GM18511 (cell line): ENCODE measurements around the gene APLP2.
"Not testable (repeated sequence)": the region's sequence is repeated elsewhere in the genome, so short reads cannot be mapped to it uniquely, and the experiment has no call there.

Source experiments
- ATAC-seq: cut with Tn5 transposase; IDR thresholded peaks from one replicate; pipeline ENCODE4 v1.9.1; 2021; ENCODE audit warnings: mild to moderate bottlenecking, moderate library complexity; ENCODE audit not compliant: unreplicated experiment

APLP2 gene

DNA sequence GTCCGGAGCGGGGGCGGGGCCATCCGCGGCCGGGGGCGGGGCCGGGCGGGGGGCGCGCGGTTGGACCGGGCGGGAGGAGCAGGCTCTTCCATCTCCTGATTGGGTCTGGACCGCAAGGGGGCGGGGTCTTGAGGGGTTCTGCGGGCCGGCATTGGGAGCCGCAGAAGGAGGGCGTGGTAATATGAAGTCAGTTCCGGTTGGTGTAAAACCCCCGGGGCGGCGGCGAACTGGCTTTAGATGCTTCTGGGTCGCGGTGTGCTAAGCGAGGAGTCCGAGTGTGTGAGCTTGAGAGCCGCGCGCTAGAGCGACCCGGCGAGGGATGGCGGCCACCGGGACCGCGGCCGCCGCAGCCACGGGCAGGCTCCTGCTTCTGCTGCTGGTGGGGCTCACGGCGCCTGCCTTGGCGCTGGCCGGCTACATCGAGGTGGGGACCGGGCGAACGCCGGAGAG, at the start of gene APLP2:
Gene APLP2 (plus strand): TSS at position 236 of the 450 bp plus-strand sequence. CDS start 84 bp downstream, at position 320.
- peak; percentile 96 for ATAC-seq

DNA sequence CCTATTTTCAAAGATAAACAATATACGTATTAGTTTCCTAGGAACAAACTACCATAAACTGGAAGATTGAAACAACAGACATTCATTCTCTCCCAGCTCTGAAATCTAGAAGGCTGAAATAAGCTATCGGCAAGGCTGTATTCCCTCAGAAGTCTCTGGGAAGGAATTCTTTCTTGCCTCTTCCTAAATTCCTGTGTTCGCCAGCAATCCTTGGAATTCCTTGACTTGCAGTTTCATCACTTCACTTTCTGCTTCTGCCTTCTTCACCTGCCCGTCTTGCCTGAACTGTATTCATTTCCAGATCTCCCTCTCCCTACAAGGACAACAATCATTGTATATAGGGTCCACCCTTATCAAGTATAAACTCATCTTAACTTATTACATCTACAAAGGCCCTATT, 49.4 kb upstream of the APLP2 start:
- no peak for ATAC-seq

DNA sequence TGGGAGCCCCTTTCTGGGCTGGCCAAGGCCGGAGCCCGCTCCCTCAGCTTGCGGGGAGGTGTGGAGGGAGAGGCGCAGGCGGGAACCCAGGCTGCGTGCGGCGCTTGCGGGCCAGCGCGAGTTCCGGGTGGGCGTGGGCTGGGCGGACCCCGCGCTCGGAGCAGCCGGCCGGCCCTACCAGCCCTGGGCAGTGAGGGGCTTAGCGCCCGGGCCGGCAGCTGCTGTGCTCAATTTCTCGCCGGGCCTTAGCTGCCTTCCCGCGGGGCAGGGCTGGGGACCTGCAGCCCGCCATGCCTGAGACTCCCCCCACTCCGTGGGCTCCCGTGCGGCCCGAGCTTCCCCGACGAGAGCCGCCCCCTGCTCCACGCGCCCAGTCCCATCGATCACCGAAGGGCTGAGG, 48.1 kb upstream of the APLP2 start:
- not testable (repeated sequence) for ATAC-seq

GRCh38 chr11:130022799-130023198, 46.9 kb upstream of the APLP2 start:
- ATAC-seq = peak; percentile 35

DNA sequence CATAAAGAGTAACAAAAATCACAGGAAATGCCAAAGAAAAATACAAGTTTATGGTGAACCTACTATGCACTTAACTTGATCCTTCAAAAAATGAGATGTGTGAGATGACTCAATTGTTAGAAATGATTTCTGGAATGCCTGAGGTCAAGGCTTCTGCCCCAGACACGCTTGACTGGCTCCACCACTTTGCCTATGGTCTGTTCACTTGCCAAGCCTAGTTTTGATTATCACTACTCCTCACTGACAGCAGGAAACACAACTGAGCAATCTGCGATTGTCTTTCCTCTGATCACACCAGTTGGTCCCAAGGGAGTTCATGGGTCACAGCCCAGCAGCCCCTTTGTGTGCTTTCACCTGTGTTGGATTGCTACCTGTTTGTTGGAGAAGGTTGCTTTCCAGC, 46.5 kb upstream of the APLP2 start:
- peak; percentile 95 for ATAC-seq

- ATAC-seq = no peak
Observed at GRCh38 chr11:130024361-130024760, 45.3 kb upstream of the APLP2 start.

DNA sequence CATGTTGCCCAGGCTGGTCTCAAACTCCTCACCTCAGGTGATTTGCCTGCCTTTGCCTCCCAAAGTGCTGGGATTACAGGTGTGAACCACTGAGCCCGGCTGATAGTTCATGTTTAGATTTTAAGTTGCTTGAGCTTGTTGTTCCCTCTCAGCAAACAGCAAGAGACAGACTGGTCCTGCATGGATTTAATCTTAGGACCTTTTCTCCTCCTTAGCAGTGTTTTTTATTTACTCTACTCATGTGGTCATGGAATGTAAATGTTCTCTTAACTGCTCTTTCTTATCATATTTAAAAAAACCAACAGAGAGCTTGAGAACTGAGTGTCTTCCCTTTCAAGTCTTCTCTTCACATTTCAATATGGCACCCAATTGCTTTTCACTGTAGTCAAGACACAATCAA, 44.3 kb upstream of the APLP2 start:
- no peak for ATAC-seq

GRCh38 chr11:130029137-130029536, 40.6 kb upstream of the APLP2 start:
- ATAC-seq = peak; percentile 50

GRCh38 chr11:130031056-130031455, 38.6 kb upstream of the APLP2 start:
- ATAC-seq = no peak

- ATAC-seq = no peak
Observed at GRCh38 chr11:130031945-130032344, 37.7 kb upstream of the APLP2 start.

DNA sequence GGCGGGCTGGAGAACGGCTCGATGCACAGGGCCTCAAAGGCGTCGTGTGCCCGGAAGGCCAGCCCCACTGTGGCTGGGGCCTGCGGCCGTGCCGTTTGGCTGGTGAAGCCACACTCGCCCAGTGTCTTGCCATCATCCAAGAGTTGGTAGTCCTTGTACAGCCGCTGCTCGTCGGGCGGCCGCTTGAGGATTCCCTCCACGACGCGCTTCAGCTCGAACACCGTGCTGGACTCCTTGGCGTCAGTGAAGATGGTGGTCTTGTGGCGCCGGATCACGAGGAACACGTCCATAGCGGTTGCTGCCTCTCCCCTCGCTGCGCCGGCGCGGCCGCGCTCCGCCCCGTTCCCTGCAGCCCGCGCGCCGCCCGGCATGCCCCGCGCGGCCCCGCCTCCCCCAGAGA, 36.8 kb upstream of the APLP2 start:
- ATAC-seq = no peak

DNA sequence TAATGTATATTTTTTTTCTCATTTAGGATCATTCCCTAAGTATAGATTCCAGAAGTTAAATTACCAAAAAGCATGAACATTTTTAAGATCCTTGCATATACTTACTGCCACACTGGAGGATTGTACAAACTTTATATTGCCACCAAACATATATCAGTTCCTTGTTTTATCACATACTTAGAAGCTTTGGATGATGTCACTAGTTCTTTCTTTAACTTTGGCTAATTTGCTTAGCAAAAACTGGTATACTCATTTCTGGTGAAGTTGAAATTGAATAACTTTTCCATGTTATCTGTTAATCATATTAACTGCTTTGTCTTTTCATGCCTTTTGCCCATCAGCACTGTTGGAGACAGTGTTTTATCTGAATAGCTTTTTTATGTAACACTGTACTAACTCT, 35.5 kb upstream of the APLP2 start:
- no peak for ATAC-seq

GRCh38 chr11:130037058-130037457, 32.6 kb upstream of the APLP2 start:
- ATAC-seq = peak; percentile 54

DNA sequence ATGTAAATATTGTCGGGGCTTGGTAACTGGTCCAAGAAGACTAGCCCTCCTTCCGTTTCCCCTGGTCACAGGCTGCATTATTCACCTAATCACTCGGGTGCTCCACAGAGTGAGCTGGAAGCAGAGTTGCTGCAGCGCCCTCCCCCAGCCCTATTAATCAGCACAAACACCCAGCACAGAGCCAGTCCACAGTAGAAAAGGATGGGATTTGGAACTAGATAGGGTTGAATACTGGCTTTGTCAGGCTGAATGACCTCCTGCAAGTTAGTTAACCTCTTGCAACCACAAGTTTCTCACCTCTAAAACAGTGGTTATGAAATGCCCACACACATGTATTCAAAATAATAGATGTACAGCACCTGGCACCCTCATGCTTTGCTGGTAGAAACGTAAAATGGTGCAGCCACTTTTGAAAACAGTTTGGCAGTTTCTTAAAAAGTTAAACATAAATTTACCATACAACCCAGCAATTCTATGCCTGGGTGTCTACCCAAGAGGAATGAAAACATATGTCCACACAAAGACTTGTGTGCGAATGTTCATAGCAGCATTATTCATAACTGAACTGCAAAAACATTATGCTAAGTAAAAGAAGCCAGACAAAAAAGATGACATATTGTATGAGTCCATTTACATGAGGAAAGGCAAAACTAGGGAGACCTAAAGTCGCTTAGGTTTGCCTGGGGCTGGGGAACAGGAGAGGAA, 31.7 kb upstream of the APLP2 start:
- ATAC-seq = no peak

DNA sequence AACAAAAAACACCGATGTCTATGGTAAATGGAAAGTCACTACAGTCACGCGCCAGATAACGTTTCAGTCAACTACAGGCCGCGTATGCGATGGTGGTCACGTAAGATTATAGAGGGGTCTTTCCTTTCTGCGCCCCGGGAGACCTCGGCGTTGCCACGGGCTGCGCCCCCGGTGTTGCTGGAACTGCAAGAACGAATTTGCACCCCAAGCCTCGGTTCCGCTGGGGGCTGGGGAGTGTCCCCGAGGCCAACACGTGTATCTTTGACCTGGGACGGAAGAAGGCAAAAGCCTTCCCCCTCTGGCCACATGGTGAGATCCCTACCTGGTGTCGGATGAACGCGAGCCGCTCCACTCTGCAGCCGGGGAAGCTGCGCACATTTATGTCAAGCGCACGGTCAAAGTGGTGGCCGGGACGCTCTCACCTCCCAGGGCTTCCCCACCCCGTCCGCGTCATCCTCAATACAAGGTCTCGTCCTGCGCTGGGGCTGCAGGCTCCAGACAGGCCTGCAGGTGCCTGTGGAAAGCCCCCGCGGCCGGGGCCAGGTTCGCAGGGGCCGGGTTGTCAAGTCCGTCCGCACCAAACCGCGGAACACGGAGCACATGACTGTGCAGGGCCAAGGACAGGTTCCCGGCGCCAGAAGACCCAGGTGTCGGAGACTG, 29.3 kb upstream of the APLP2 start:
- no peak for ATAC-seq

- no peak for ATAC-seq
Observed at GRCh38 chr11:130042093-130042591, 27.6 kb upstream of the APLP2 start.

- ATAC-seq = no peak
Observed at GRCh38 chr11:130043575-130043974, 26.1 kb upstream of the APLP2 start.

DNA sequence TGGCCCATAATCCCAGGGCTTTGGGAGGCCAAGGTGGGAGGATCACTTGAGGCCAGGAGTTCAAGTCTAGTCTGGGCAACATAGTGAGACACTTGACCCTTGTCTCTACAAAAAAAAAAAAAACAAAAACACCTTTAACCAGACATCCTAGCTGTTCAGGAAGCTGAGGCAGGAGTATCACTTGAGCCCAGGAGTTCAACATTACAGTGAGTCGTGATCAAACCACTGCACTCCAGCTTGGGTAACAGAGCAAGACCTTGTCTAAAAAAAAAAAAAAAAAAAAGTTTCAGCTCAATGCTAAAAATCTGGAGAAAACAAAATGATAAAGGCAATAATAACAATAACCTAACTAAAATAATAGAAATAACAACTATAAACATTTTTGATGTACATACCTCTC, 22.6 kb upstream of the APLP2 start:
- ATAC-seq = no peak

GRCh38 chr11:130049328-130049771, 20.3 kb upstream of the APLP2 start:
- no peak for ATAC-seq

DNA sequence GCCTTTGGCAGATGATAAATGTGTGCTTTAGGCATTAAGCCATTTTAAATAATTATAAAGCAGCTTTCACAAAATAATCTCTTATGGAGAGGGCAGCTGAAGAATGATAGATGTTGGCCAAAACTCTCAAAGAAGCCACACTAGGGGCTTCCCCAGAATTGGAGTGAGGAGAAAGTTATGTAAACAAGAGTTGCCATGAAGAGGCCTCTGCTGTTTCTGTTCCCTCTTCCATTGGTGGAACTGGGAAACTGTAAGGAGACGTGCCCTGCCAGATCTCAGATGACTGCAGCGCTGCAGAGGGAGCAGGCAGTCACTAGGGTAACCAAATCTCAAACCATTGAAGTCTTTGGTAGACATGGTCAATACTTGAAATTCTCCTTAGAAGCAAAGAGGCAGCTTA, 19.4 kb upstream of the APLP2 start:
- no peak for ATAC-seq

DNA sequence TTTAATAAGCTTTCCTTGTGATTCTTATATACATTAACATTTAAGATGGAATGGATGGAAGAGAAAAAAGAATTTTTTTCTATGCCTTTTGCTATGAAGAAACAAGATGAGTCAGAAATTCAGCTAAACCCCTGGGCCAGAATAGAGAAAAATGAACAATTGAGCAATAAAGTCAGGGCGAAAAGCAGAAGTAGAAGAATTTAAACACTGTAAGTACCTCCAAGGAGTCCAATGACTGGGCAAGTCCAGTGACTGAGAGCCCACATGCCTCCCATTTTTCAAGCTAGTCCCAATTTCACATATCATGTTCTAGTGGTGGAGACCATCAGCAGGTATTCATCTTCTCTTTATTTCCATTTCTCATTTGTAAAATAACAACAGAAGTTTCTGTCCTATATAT, 18.6 kb upstream of the APLP2 start:
- ATAC-seq = no peak

DNA sequence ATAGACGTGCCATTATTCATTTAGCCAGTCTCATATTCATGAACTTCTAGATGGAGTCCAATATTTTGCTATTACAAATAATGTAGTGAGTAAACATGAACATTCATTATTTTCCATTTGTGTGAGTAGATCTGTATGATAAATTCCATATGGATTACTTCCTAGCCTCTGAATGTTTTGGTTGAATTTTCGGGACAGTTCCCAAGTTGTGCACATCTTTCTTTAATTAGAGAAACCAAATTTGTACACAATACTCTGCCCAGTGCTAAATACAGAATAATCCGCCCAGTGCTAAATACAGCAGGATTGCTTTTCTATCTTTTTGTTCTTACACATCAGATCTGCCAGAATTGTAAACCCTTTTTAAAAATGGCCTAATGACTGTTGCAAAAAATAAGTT, 17.1 kb upstream of the APLP2 start:
- ATAC-seq = no peak
